ENCODE data around the gene FAM117A.
"Not testable (repeated sequence)": the region's sequence is repeated elsewhere in the genome, so short reads cannot be mapped to it uniquely, and the experiment has no call there.

The FAM117A gene

DNA sequence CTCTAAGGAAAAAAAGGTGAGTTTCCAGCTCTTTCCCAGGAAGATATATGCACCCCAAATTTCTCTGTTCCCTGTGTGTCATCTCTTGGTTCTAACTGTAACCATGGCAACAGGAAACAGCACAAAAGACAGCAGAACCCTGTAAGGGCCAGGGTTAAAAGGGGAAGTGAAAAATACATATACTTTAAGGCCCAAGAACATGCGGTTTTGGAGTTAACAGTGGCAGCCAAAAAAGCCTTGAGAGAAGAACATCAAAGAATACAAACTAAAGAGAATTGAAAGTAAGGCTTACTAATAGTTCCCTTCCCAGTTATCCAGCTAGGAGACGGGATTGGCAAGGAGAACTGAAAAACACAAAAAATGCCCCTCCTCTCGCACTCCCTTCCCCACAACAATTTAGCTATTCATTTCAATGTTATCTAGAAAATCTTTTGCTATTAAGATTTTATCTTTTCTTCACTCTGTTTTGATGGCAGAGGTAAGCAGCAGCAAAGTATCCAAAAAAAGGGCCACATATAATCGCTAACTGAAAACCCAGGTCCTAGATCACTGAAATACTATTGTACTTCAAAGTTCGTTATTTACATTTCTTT is 87.6 kb downstream of the FAM117A start:
- DNase-seq, result no peak

DNA sequence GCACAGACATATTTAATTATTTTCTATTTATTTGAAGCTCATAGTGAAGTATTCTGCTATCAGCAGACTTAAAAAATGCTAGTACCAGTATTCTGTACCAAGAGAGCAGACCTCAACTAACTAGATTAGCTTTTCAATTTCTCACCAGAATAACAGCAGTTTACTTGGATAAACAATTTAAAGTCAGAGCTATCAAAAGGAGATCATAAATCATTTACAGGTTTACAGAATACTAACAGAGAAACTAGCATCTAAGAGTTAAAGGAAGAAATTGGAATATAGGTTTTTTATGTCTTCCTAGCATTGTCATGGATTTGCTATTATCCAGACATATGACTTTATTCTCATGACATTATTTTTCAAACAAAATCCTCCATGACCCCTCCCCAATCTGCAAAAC is 89.4 kb downstream of the FAM117A start:
- no peak for DNase-seq

DNA sequence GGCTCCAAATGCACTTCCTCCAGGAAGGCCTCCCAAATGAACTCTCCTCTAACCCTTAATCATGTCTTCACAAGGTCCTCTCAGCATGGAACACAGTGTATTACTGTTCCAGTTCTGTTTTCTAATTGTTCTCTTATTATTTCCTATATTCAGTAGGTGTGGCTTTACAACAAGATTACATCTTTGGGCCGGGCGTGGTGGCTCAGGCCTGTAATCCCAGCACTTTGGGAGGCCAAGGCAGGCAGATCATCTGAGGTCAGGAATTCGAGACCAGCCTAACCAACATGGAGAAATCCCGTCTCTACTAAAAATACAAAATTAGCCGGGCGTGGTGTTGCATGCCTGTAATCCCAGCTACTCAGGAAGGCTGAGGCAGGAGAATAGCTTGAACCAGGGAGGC is 90.3 kb downstream of the FAM117A start:
- not testable (repeated sequence) for DNase-seq

DNA sequence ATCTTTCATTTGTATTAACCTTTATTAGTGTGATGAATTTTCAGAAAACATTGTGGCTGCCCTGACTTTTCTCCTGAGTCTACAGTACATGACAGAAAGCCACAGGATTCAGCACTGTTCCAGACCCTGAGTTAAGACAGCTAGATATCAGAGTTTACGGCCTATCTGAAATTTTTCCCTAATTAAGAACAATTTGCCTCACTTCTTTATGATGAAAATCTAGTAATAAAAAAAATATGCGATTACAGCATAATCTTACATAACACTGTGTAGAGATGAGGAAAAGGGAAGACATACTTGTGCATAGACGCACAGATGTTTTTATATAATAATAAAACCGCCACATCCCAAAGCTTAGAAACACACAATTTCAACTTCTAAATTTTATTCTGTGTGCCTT is 93.3 kb downstream of the FAM117A start:
- DNase-seq, result no peak

DNA sequence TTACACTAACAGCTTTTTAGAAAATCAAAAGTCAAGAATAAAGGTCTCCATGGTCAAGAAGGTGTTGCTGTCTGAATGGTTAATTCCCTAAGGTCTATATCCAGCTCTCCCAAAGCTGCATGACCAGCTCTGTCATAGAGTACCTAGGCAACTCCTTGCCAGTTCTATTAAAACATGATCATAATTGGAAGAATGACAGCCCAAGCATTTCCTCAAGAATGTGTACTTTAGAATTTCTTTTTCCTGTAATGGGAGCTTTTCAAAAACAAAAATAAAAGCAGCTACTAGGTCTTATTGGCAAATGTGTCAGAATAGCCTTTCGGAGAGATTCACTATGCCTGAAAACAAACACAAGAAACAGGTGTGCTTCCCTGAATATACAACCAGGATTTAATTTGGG is 93.9 kb downstream of the FAM117A start:
- DNase-seq, result no peak

DNA sequence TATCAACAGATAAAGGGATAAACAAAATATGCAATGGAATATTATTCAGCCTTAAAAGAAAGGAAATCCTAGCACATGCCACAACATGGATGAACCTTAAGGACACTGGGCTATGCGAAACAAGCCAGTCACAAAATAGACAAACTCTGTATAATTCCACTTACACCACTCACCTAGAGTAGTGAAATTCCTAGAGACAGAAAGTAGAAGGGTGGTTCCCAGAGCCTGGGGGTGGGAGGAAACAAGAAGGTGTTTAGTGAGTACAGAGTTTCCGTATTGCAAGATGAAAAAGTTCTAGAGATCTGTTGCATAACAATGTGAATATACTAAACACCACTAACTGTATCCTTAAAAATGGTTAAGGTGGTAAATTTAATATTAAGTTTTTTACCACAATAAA is 96.1 kb downstream of the FAM117A start:
- no peak for DNase-seq

DNA sequence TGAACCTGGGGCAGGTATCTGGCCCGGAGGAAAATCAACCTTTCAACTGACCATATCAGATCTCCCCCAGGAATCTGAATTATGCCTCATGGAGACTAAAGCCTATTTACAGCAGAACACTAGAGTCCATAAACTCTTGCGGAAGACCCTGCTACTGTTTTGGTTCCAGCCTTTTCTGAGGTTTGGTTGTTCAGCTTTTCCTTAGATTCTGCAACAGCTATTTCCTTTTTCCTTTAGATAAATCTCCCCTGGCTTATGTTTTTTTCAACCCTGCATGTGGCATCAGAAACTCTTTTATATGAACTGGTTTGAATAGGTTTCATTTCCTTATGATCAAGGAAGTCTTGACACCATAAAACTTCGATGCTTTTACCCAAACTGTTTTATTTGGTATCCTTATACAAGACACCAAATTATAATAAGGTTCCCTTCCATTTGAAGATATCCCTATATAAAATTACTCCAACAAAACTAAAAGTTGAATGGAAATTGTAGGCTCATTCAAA is 99.2 kb downstream of the FAM117A start:
- no peak for DNase-seq

Data from activated CD8-positive, alpha-beta memory T cell treated with anti-CD3 and anti-CD28 coated beads, Interleukin-2, amount 50 U/mL, for 48 hours (primary cell).